ENCODE measurements around the gene NR2F6.

- TF ChIP-seq EZH2phosphoT487 (IDR thresholded peaks at IDR 0.05; ENCODE audit: low read length) (no peak), EZH2 (optimal IDR thresholded peaks at IDR 0.05; ENCODE audit: low read depth, low read length) (no peak), CTCF (IDR thresholded peaks at IDR 0.05; ENCODE audit: low read length) (no peak)
Observed at GRCh38 chr19:17263712-17264640, 18.3 kb upstream of the NR2F6 start.

All from MM.1S (cell line).